Endodermal cell (in vitro differentiated cells): ENCODE measurements around the gene STAT1. TPM values are rescaled to one million over a fixed set of nuclear protein-coding genes. Genes with fewer than 3 reads are reported as not detected.

Source experiments
- DNase-seq: peaks from one replicate; pipeline ENCODE4 v3.0.0-alpha.2; 2017
- H3K27ac ChIP-seq: 2 replicates; pipeline ENCODE4 v1.5.1; 2013; ENCODE audit warnings: mild to moderate bottlenecking, low read depth, low read length, moderate library complexity
- H3K27me3 ChIP-seq: 2 replicates; pipeline ENCODE4 v1.6.1; 2013; ENCODE audit warnings: mild to moderate bottlenecking, low read length, moderate library complexity; ENCODE audit not compliant: insufficient read depth, control insufficient read depth, poor library complexity, severe bottlenecking
- H3K36me3 ChIP-seq: 2 replicates; pipeline ENCODE4 v1.7.0; 2013; ENCODE audit warnings: mild to moderate bottlenecking, low read length, moderate library complexity; ENCODE audit not compliant: control insufficient read depth, insufficient read depth
- H3K4me1 ChIP-seq: one replicate; pipeline ENCODE4 v1.7.0; 2013; ENCODE audit warnings: low read length; ENCODE audit not compliant: control insufficient read depth, insufficient read depth
- H3K4me3 ChIP-seq: 2 replicates; pipeline ENCODE4 v1.5.1; 2013; ENCODE audit warnings: mild to moderate bottlenecking, low read length, moderate library complexity
- H3K9ac ChIP-seq: 2 replicates; pipeline ENCODE4 v1.6.1; 2013; ENCODE audit warnings: mild to moderate bottlenecking, low read length, moderate library complexity; ENCODE audit not compliant: poor library complexity, severe bottlenecking; ENCODE audit errors: extremely low read depth
- H3K9me3 ChIP-seq: 2 replicates; pipeline ENCODE4 v1.6.1; 2013; ENCODE audit warnings: mild to moderate bottlenecking, low read length, moderate library complexity; ENCODE audit not compliant: control insufficient read depth
- H3K27ac Mint-ChIP-seq: 2 replicates; pipeline ENCODE4 v1.8.0; 2020; ENCODE audit warnings: mixed read lengths
- H3K27me3 Mint-ChIP-seq: 2 replicates; pipeline ENCODE4 v1.8.0; 2021; ENCODE audit warnings: mild to moderate bottlenecking, mixed read lengths; ENCODE audit not compliant: insufficient read depth
- H3K36me3 Mint-ChIP-seq: 2 replicates; pipeline ENCODE4 v1.8.0; 2020; ENCODE audit warnings: low read depth, mixed read lengths
- H3K4me1 Mint-ChIP-seq: 2 replicates; pipeline ENCODE4 v1.8.0; 2020; ENCODE audit warnings: mixed read lengths
- H3K4me3 Mint-ChIP-seq: 2 replicates; pipeline ENCODE4 v1.8.0; 2020; ENCODE audit warnings: mild to moderate bottlenecking, moderate library complexity, mixed read lengths
- H3K9me3 Mint-ChIP-seq: 2 replicates; pipeline ENCODE4 v1.8.0; 2020; ENCODE audit warnings: mild to moderate bottlenecking, mixed read lengths
- CTCF ChIP-seq: fragments of 200-600 bp; sonication (generic); conservative IDR thresholded peaks from 2 replicates; pipeline ENCODE4 v1.5.0; 2021; ENCODE audit warnings: antibody characterized with exemption, mild to moderate bottlenecking
- WGBS, 2 experiments: methylation state at CpG; one replicate each; pipeline versions ENCODE4 v1.1.5 to v1.1.7; 2013; ENCODE audit warnings: missing lambda C conversion rate in 2 of 2, mixed read lengths in 1 of 2; ENCODE audit not compliant: insufficient coverage in 1 of 2, insufficient read length in 1 of 2; 5-methylcytosine and 5-hydroxymethylcytosine counted together
- total RNA-seq, 2 donors: library from RNA; stranded (reverse); fragmentation: NEBNext Ultra II Directional in 1 of 2; extraction: Animal tissue kit (Norgen Biotek cat#: 25700) in 1 of 2; gene quantifications; 2 replicates in 1 of 2; 3 replicates in 1 of 2; pipeline ENCODE4 v1.2.1, GENCODE V29; 2021

STAT1 gene
- total RNA-seq, 2 donors from 2014 or later, result 48.3 to 74.4 TPM

GRCh38 chr2:190929919-190930318, 84.1 kb downstream of the STAT1 start:
- H3K27ac ChIP-seq, result no peak overlapping the region
- H3K27me3 ChIP-seq, result no peaks in the 10 kb centered on the region
- H3K9me3 ChIP-seq, result no peaks in the 10 kb centered on the region
- DNase-seq, result no peak
- no peak overlapping the region for H3K4me3 ChIP-seq
- H3K36me3 Mint-ChIP-seq, result peaks cover 37% of the 10 kb centered on the region
- peak overlapping the region; percentile 62 for H3K27ac Mint-ChIP-seq
- no peaks in the 10 kb centered on the region for H3K9me3 Mint-ChIP-seq
- H3K4me1 ChIP-seq, result no peaks in the 10 kb centered on the region
- peaks cover 11% of the 10 kb centered on the region for H3K4me1 Mint-ChIP-seq
- H3K4me3 Mint-ChIP-seq, result no peak overlapping the region
- H3K9ac ChIP-seq, result no peak overlapping the region
- H3K36me3 ChIP-seq, result peaks cover 75% of the 10 kb centered on the region
- no peak for TF ChIP-seq CTCF
- WGBS, 2 experiments, result 90 to 95% methylated on average over 7 of the region's 7 CpGs
- no peaks in the 10 kb centered on the region for H3K27me3 Mint-ChIP-seq

GRCh38 chr2:190927301-190927700, 86.7 kb downstream of the STAT1 start:
- no peak overlapping the region for H3K27ac ChIP-seq

GRCh38 chr2:190922376-190922775, 91.6 kb downstream of the STAT1 start:
- no peak overlapping the region for H3K4me3 Mint-ChIP-seq
- Histone ChIP-seq H3K27ac (no peak overlapping the region), H3K4me1 (no peaks in the 10 kb centered on the region), H3K36me3 (peaks cover 80% of the 10 kb centered on the region), H3K27me3 (no peaks in the 10 kb centered on the region), H3K9me3 (peaks cover 8% of the 10 kb centered on the region), H3K9ac (no peak overlapping the region), H3K4me3 (peak overlapping the region; percentile 6)
- 46% methylated on average over 1 of the region's 1 CpG; no CpG with 5 or more reads in 1 of the 2 experiments for WGBS, 2 experiments
- H3K27ac Mint-ChIP-seq, result peak overlapping the region; percentile 36
- H3K36me3 Mint-ChIP-seq, result peaks cover 53% of the 10 kb centered on the region
- no peak for TF ChIP-seq CTCF
- peaks cover 6% of the 10 kb centered on the region for H3K9me3 Mint-ChIP-seq
- H3K4me1 Mint-ChIP-seq, result peaks cover 10% of the 10 kb centered on the region
- H3K27me3 Mint-ChIP-seq, result no peaks in the 10 kb centered on the region
- DNase-seq, result no peak

More at GRCh38 chr2:190927301-190927700, 86.7 kb downstream of the STAT1 start:
- Histone ChIP-seq H3K9ac (no peak overlapping the region), H3K9me3 (peaks cover 8% of the 10 kb centered on the region), H3K4me1 (no peaks in the 10 kb centered on the region), H3K27me3 (no peaks in the 10 kb centered on the region), H3K36me3 (peaks cover 77% of the 10 kb centered on the region), H3K4me3 (no peak overlapping the region)
- WGBS, 2 experiments, result 98% methylated on average over 2 of the region's 2 CpGs; no CpG with 5 or more reads in 1 of the 2 experiments
- Mint-ChIP-seq H3K9me3 (peaks cover 6% of the 10 kb centered on the region), H3K36me3 (peaks cover 53% of the 10 kb centered on the region), H3K4me3 (no peak overlapping the region), H3K27ac (peak overlapping the region; percentile 44), H3K4me1 (peaks cover 11% of the 10 kb centered on the region), H3K27me3 (no peaks in the 10 kb centered on the region)
- TF ChIP-seq CTCF, result no peak
- peak; percentile 41 for DNase-seq
